ENCODE data around the gene PHF3. TPM values are rescaled to one million over a fixed set of nuclear protein-coding genes. Genes with fewer than 3 reads are reported as not detected.

Gene PHF3
- total RNA-seq, 1 donor from 2014 or later, result 27.9 TPM

GRCh38 chr6:63690221-63690620 lies 54.6 kb downstream of the PHF3 start:
- no peak for TF ChIP-seq CTCF (conservative IDR thresholded peaks at IDR 0.05; ENCODE audit: low read depth, low read length)
- no peak for DNase-seq (ENCODE audit: low read depth)
- H3K4me3 ChIP-seq (ENCODE audit: low read depth, low read length), result no peak overlapping the region

GRCh38 chr6:63705707-63706106 lies 70.1 kb downstream of the PHF3 start:
- no peak for TF ChIP-seq CTCF (conservative IDR thresholded peaks at IDR 0.05; ENCODE audit: low read depth, low read length)
- H3K4me3 ChIP-seq (ENCODE audit: low read depth, low read length), result no peak overlapping the region
- DNase-seq (ENCODE audit: low read depth), result no peak

GRCh38 chr6:63706630-63707029 lies 71.0 kb downstream of the PHF3 start:
- no peak overlapping the region for H3K4me3 ChIP-seq (ENCODE audit: low read depth, low read length)
- no peak for TF ChIP-seq CTCF (conservative IDR thresholded peaks at IDR 0.05; ENCODE audit: low read depth, low read length)
- no peak for DNase-seq (ENCODE audit: low read depth)

- no peak overlapping the region for H3K4me3 ChIP-seq (ENCODE audit: low read depth, low read length)
- no peak for TF ChIP-seq CTCF (conservative IDR thresholded peaks at IDR 0.05; ENCODE audit: low read depth, low read length)
- no peak for DNase-seq (ENCODE audit: low read depth)
These were observed 73.0 kb downstream of the PHF3 start for GRCh38 chr6:63708631-63709030.

- no peak overlapping the region for H3K4me3 ChIP-seq (ENCODE audit: low read depth, low read length)
- TF ChIP-seq CTCF (conservative IDR thresholded peaks at IDR 0.05; ENCODE audit: low read depth, low read length), result no peak
- DNase-seq (ENCODE audit: low read depth), result no peak
These were observed 73.5 kb downstream of the PHF3 start for GRCh38 chr6:63709148-63709547.

GRCh38 chr6:63713332-63713731 lies 77.7 kb downstream of the PHF3 start:
- no peak for TF ChIP-seq CTCF (conservative IDR thresholded peaks at IDR 0.05; ENCODE audit: low read depth, low read length)
- DNase-seq (ENCODE audit: low read depth), result no peak
- H3K4me3 ChIP-seq (ENCODE audit: low read depth, low read length), result no peak overlapping the region

- H3K4me3 ChIP-seq (ENCODE audit: low read depth, low read length), result no peak overlapping the region
- no peak for TF ChIP-seq CTCF (conservative IDR thresholded peaks at IDR 0.05; ENCODE audit: low read depth, low read length)
- no peak for DNase-seq (ENCODE audit: low read depth)
These were observed 78.5 kb downstream of the PHF3 start for GRCh38 chr6:63714091-63714490.
